Upper lobe of left lung (tissue), 6 donors: ENCODE results near the gene HOXC5. TPM values are rescaled to one million over a fixed set of nuclear protein-coding genes. Genes with fewer than 3 reads are reported as not detected.

ENCODE experiments used
- ATAC-seq, 2 donors: fragments of 200-7000 bp; cut with Tn5 transposase; one replicate each; pipeline ENCODE4 v1.9.1; 2022; ENCODE audit warnings: mild to moderate bottlenecking in 2 of 2, moderate library complexity in 2 of 2; ENCODE audit not compliant: low FRiP score in 2 of 2
- DNase-seq, 2 donors: peaks; one replicate each; pipeline ENCODE4 v3.0.0-alpha.2; 2019 to 2020
- H3K27ac ChIP-seq, 4 donors: fragments of 200-600 bp; sonication (generic); one replicate each; pipeline ENCODE4 v1.5.1; 2016 to 2019
- H3K27me3 ChIP-seq, 4 donors: fragments of 200-600 bp; sonication (generic); one replicate each; pipeline ENCODE4 v1.5.1; 2017 to 2019
- H3K36me3 ChIP-seq, 4 donors: fragments of 200-600 bp; sonication (generic); one replicate each; pipeline ENCODE4 v1.5.1; 2016 to 2019
- H3K4me1 ChIP-seq, 4 donors: fragments of 200-600 bp; sonication (generic); one replicate each; pipeline ENCODE4 v1.5.1; 2018 to 2019
- H3K4me3 ChIP-seq, 4 donors: fragments of 200-600 bp; sonication (generic); one replicate each; pipeline ENCODE4 v1.5.1; 2017 to 2019; ENCODE audit warnings: mild to moderate bottlenecking in 2 of 4, moderate library complexity in 1 of 4
- H3K9me3 ChIP-seq, 4 donors: fragments of 200-600 bp; sonication (generic); one replicate each; pipeline ENCODE4 v1.5.1; 2018 to 2019
- CTCF ChIP-seq, 6 experiments: fragments of 450-650 bp in 4 of 6; fragments of 200-600 bp in 2 of 6; sonication (generic) in 2 of 6; IDR thresholded peaks; one replicate each; pipeline ENCODE4 v1.5.1; 2016 to 2019; ENCODE audit warnings: antibody characterized with exemption in 6 of 6
- EP300 ChIP-seq, 4 donors: sonication (generic); formaldehyde crosslinking; IDR thresholded peaks; one replicate each; pipeline ENCODE4 v1.5.1; 2017; ENCODE audit warnings: antibody characterized with exemption in 4 of 4, control low read depth in 2 of 4
- POLR2A ChIP-seq, 4 donors: fragments of 450-650 bp; IDR thresholded peaks; one replicate each; pipeline ENCODE4 v1.5.1; 2016 to 2017; ENCODE audit warnings: antibody characterized with exemption in 4 of 4, mild to moderate bottlenecking in 2 of 4
- POLR2AphosphoS5 ChIP-seq, 2 donors: sonication (generic); formaldehyde crosslinking; IDR thresholded peaks; one replicate each; pipeline ENCODE4 v1.5.1; 2017; ENCODE audit warnings: antibody characterized with exemption in 2 of 2
- WGBS, 2 donors: methylation state at CpG; one replicate each; pipeline ENCODE4 v1.1.5; 2017 to 2018; 5-methylcytosine and 5-hydroxymethylcytosine counted together
- total RNA-seq, 6 donors: library from RNA; depleted of rRNA in 4 of 6; stranded (reverse); fragments of >200 nt in 4 of 6; gene quantifications; one replicate each; pipeline versions ENCODE4 v1.1.0 to v1.2.1, GENCODE V29; 2016 to 2021
- donor health status: DM: no; HTN: no; CAD: no; lungs with moderate emphysema.
- donor health status: DM: no; HTN: yes; CAD: no; lungs with severe emphysema.

HOXC5 gene
- total RNA-seq, 6 donors from 2014 or later: 0.11 to 0.22 (median 0.17) TPM; not detected in 3

GRCh38 chr12:53988541-53989226 is 44.2 kb upstream of the HOXC5 start:
- Histone ChIP-seq H3K36me3 (no peaks in the 10 kb centered on the region), H3K27ac (no peak overlapping the region), H3K4me1 (peaks cover 19 to 29% (median 28%) of the 10 kb centered on the region in 4 donors), H3K27me3 (peaks cover 0 to 90% (median 51%) of the 10 kb centered on the region in 4 donors), H3K9me3 (no peaks in the 10 kb centered on the region), H3K4me3 (no peak overlapping the region)
- WGBS, 2 donors: 3 to 7% methylated on average over 5 of the region's 5 CpGs
- TF ChIP-seq EP300 (IDR thresholded peaks at IDR 0.05): no peak
- ATAC-seq (no peak), DNase-seq (no peak)

GRCh38 chr12:53989227-53990113 is 43.4 kb upstream of the HOXC5 start:
- no peak for ATAC-seq
- Histone ChIP-seq H3K9me3 (no peaks in the 10 kb centered on the region), H3K4me3 (no peak overlapping the region), H3K27me3 (peaks cover 0 to 91% (median 50%) of the 10 kb centered on the region in 4 donors), H3K36me3 (no peaks in the 10 kb centered on the region), H3K4me1 (peaks cover 21 to 29% (median 26%) of the 10 kb centered on the region in 4 donors), H3K27ac (no peak overlapping the region)
- no peak for DNase-seq
- no peak for TF ChIP-seq EP300 (IDR thresholded peaks at IDR 0.05)
- TF ChIP-seq CTCF (IDR thresholded peaks at IDR 0.05): peak in 1 of 6 experiments; percentile 21
- no peak for TF ChIP-seq POLR2AphosphoS5 (IDR thresholded peaks at IDR 0.05)
- TF ChIP-seq POLR2A (IDR thresholded peaks at IDR 0.05): no peak
- 5% methylated on average over 28 of the region's 28 CpGs for WGBS, 2 donors

- Histone ChIP-seq H3K9me3 (no peaks in the 10 kb centered on the region), H3K4me1 (peaks cover 24 to 31% (median 28%) of the 10 kb centered on the region in 4 donors), H3K27me3 (peaks cover 0 to 93% (median 52%) of the 10 kb centered on the region in 4 donors), H3K4me3 (no peak overlapping the region), H3K27ac (no peak overlapping the region), H3K36me3 (no peaks in the 10 kb centered on the region)
- 8 to 9% methylated on average over 13 to 26 of the region's 27 CpGs for WGBS, 2 donors
- DNase-seq (no peak), ATAC-seq (no peak)
- TF ChIP-seq POLR2AphosphoS5 (IDR thresholded peaks at IDR 0.05): no peak
- TF ChIP-seq CTCF (IDR thresholded peaks at IDR 0.05): no peak
- no peak for TF ChIP-seq EP300 (IDR thresholded peaks at IDR 0.05)
- no peak for TF ChIP-seq POLR2A (IDR thresholded peaks at IDR 0.05)
These were observed 42.4 kb upstream of the HOXC5 start for GRCh38 chr12:53990311-53991076.

- no peak overlapping the region for H3K4me3 ChIP-seq
- WGBS, 2 donors: 1 to 2% methylated on average over 8 of the region's 8 CpGs
- DNase-seq (no peak), ATAC-seq (no peak)
- peaks cover 22 to 31% (median 27%) of the 10 kb centered on the region in 4 donors for H3K4me1 ChIP-seq
- H3K36me3 ChIP-seq: no peaks in the 10 kb centered on the region
- no peaks in the 10 kb centered on the region for H3K9me3 ChIP-seq
- TF ChIP-seq CTCF (IDR thresholded peaks at IDR 0.05) (no peak), POLR2A (IDR thresholded peaks at IDR 0.05) (no peak), POLR2AphosphoS5 (IDR thresholded peaks at IDR 0.05) (no peak), EP300 (IDR thresholded peaks at IDR 0.05) (no peak)
- peaks cover 0 to 89% (median 50%) of the 10 kb centered on the region in 4 donors for H3K27me3 ChIP-seq
- no peak overlapping the region for H3K27ac ChIP-seq
These were observed 41.8 kb upstream of the HOXC5 start for GRCh38 chr12:53991077-53991460.
